Measurements from ENCODE around the gene HPD. TPM values are rescaled to one million over a fixed set of nuclear protein-coding genes. Genes with fewer than 3 reads are reported as not detected.
"Not testable (repeated sequence)": the region's sequence is repeated elsewhere in the genome, so short reads cannot be mapped to it uniquely, and the experiment has no call there.

HPD gene
- total RNA-seq, 1 donor from 2014 or later: 1.8 TPM

- no peak for DNase-seq
- no peaks in the 10 kb centered on the region for H3K36me3 ChIP-seq
- TF ChIP-seq CTCF (IDR thresholded peaks at IDR 0.05): no peak
- H3K9me3 ChIP-seq: no peaks in the 10 kb centered on the region
- peaks cover 18% of the 10 kb centered on the region for H3K4me1 ChIP-seq
- ATAC-seq: no peak
- H3K27ac ChIP-seq: peak overlapping the region; percentile 97
- intact Hi-C loops (cut with DNase I): no loop called here
- peak overlapping the region; percentile 80 for H3K4me3 ChIP-seq
- H3K27me3 ChIP-seq: no peaks in the 10 kb centered on the region
Measured at GRCh38 chr12:121888083-121888477, 29.4 kb upstream of the HPD start.

GRCh38 chr12:121885129-121885528, 26.5 kb upstream of the HPD start:
- H3K9me3 ChIP-seq; DNase-seq; intact Hi-C loops (cut with DNase I); H3K27ac ChIP-seq; ATAC-seq; H3K27me3 ChIP-seq; H3K36me3 ChIP-seq; H3K4me3 ChIP-seq: not testable (repeated sequence)
- peaks cover 12% of the 10 kb centered on the region for H3K4me1 ChIP-seq

- H3K27me3 ChIP-seq: no peaks in the 10 kb centered on the region
- peaks cover 4% of the 10 kb centered on the region for H3K4me1 ChIP-seq
- intact Hi-C loops (cut with DNase I): no loop called here
- H3K9me3 ChIP-seq: no peaks in the 10 kb centered on the region
- H3K36me3 ChIP-seq: no peaks in the 10 kb centered on the region
- DNase-seq (no peak), ATAC-seq (no peak)
- no peak overlapping the region for H3K27ac ChIP-seq
- no peak for TF ChIP-seq CTCF (IDR thresholded peaks at IDR 0.05)
- H3K4me3 ChIP-seq: no peak overlapping the region
Measured at GRCh38 chr12:121883315-121883660, 24.6 kb upstream of the HPD start.

GRCh38 chr12:121876080-121876447, 17.4 kb upstream of the HPD start:
- ATAC-seq; H3K4me3 ChIP-seq; H3K27me3 ChIP-seq; H3K27ac ChIP-seq; H3K9me3 ChIP-seq; H3K36me3 ChIP-seq; H3K4me1 ChIP-seq; DNase-seq; intact Hi-C loops (cut with DNase I): not testable (repeated sequence)

- TF ChIP-seq CTCF (IDR thresholded peaks at IDR 0.05): no peak
- Histone ChIP-seq H3K4me1 (no peaks in the 10 kb centered on the region), H3K4me3 (no peak overlapping the region), H3K27me3 (no peaks in the 10 kb centered on the region), H3K9me3 (no peaks in the 10 kb centered on the region), H3K27ac (no peak overlapping the region), H3K36me3 (no peaks in the 10 kb centered on the region)
- ATAC-seq (no peak), DNase-seq (no peak)
- intact Hi-C loops (cut with DNase I): no loop called here
Measured at GRCh38 chr12:121875582-121875981, 16.9 kb upstream of the HPD start.

- ATAC-seq (peak; percentile 46), DNase-seq (no peak)
- Histone ChIP-seq H3K27me3 (no peaks in the 10 kb centered on the region), H3K36me3 (no peaks in the 10 kb centered on the region), H3K27ac (no peak overlapping the region), H3K9me3 (no peaks in the 10 kb centered on the region), H3K4me3 (no peak overlapping the region), H3K4me1 (no peaks in the 10 kb centered on the region)
- TF ChIP-seq CTCF (IDR thresholded peaks at IDR 0.05): no peak
- intact Hi-C loops (cut with DNase I): no loop called here
Measured at GRCh38 chr12:121874071-121874470, 15.4 kb upstream of the HPD start.

- intact Hi-C loops (cut with DNase I): no loop called here
- no peak overlapping the region for H3K4me3 ChIP-seq
- H3K9me3 ChIP-seq: no peaks in the 10 kb centered on the region
- no peaks in the 10 kb centered on the region for H3K4me1 ChIP-seq
- ATAC-seq (peak; percentile 32), DNase-seq (no peak)
- H3K27me3 ChIP-seq: no peaks in the 10 kb centered on the region
- H3K36me3 ChIP-seq: no peaks in the 10 kb centered on the region
- TF ChIP-seq CTCF (IDR thresholded peaks at IDR 0.05): no peak
- H3K27ac ChIP-seq: no peak overlapping the region
Measured at GRCh38 chr12:121873216-121873569, 14.5 kb upstream of the HPD start.

All from upper lobe of right lung (tissue), 1 donor.